ENCODE results near the gene PRDM16. TPM values are rescaled to one million over a fixed set of nuclear protein-coding genes. Genes with fewer than 3 reads are reported as not detected.

Gene PRDM16
- total and polyA plus RNA-seq, 2 of the 8 experiments (the other 6 are each of a cell fraction or from before 2014, with no cell fraction given) = 0.39 to 0.43 TPM

DNA sequence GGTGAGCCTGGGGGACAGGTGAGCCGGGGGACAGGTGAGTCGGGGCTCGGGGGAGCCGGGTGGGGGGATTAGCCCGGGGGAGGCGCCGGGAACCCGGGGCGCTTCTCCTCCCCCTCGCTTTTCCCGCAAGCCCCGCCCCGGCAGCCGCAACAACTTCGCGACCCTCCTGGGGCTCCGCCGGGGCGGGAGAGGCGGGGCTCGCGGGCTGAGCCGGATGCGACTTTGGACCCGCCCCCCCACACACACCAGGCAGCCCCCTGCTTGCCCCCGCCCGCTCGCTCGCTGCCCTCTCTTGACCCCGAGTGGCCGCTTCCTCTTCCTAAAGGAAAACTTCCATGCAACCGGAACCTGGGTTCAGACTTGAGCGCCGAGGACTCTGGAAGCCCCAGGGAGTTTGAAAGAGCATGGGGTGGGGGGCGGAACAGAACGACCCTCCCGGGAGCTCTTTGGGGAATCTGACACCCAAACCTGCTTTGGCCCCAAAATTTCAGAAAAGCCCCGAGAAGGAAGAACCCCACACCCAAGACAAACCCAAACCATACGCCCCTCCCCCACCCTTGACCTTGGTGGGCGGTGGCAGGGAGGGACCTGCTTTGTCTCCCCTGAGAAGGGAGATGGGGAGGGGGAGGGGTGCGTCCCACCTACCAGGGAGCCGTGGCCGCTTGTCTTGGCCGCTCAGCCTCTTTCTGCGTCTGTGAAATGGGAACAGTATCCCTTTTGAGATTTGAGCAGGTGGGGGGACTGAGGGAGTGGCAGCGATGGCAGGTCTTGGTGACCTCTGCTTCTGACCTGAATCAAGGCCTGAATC lies 386.0 kb downstream of the PRDM16 start (continued):
- TF ChIP-seq HDAC2 (IDR thresholded peaks at IDR 0.05; ENCODE audit: borderline replicate concordance in 1 of 2, low read depth in 2 of 2, low read length in 2 of 2) (0 out of 4 replicates have a peak, but pooled peaks of 1 of the 2 experiments have one; percentile 66), GTF2F1 (IDR thresholded peaks at IDR 0.05; ENCODE audit: borderline replicate concordance, low read depth, low read length) (no peak), BACH1 (IDR thresholded peaks at IDR 0.05; ENCODE audit: low read length) (no peak), FOSL1 (IDR thresholded peaks at IDR 0.05; ENCODE audit: insufficient read depth, low read depth, low read length) (no peak), TBP (IDR thresholded peaks at IDR 0.05; ENCODE audit: low read depth, low read length) (no peak)
- TF ChIP-seq, protein P1, sequence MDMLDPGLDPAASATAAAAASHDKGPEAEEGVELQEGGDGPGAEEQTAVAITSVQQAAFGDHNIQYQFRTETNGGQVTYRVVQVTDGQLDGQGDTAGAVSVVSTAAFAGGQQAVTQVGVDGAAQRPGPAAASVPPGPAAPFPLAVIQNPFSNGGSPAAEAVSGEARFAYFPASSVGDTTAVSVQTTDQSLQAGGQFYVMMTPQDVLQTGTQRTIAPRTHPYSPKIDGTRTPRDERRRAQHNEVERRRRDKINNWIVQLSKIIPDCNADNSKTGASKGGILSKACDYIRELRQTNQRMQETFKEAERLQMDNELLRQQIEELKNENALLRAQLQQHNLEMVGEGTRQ (IDR thresholded peaks at IDR 0.05; ENCODE audit: low read length) = no peak

Data from H1 (cell line).